GM18511 (cell line): Measurements from ENCODE around the gene RAB5B.

Source experiments
- ATAC-seq: cut with Tn5 transposase; IDR thresholded peaks from one replicate; pipeline ENCODE4 v1.9.1; 2021; ENCODE audit warnings: mild to moderate bottlenecking, moderate library complexity; ENCODE audit not compliant: unreplicated experiment

The RAB5B gene, protein sequence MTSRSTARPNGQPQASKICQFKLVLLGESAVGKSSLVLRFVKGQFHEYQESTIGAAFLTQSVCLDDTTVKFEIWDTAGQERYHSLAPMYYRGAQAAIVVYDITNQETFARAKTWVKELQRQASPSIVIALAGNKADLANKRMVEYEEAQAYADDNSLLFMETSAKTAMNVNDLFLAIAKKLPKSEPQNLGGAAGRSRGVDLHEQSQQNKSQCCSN

DNA sequence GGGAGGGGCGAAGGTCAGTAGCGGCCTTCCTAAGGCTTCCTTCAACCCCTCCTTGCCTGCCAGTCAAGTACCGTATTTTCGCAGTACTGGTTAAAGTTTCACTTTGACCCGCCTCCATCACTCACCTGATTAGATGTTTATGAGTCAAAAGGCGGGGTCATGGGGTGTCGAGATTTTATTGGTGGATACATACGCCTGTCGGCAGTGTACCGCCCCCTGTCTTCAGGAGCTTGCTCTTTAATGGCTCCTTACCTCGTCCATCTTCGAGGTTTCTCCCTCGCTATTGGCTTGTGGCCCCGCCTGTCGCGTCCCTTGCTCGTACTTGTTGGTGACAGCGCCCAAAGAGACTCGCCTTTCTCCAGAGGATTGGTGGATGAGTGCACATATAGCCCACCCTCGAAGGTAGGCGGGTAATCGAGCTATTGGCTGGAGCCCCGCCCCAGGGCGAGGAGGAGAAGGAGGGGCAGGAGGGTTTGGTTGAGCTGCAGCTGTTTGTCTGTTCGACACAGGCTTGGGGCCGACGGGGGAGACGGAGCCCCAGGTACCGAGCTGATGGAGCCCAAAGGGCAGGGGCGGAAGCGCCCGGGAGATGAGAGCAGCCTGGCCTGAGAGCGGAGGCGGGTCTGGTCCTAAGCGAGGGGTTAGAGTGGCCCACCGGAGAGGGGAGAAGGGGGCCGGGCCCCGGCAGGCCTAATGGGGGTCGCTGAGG lies at the start of gene RAB5B:
Gene RAB5B, plus strand, starts transcription at position 480 of the 709 bp plus-strand sequence. CDS start 12,883 bp downstream, outside the sequence.
- peak; percentile 94 for ATAC-seq

DNA sequence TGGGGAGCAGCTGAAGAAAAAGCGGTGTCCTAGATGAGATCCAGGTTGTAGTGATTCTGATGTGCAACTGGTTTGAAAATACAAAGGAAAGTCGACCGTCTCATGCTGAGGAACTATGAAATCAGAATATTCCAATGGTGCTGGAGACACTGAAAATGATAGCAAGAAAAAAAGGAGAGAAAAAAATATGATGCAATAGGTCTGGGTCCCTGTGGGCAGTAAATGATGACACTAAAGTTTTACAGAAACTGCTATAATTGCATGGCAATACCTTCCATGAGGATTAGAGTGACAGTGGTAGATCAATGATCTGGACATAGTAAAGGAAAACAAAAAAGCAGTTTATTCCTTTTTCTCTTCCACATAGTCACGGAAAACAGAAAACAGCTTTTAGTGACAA lies 48.5 kb upstream of the RAB5B start:
- no peak for ATAC-seq

DNA sequence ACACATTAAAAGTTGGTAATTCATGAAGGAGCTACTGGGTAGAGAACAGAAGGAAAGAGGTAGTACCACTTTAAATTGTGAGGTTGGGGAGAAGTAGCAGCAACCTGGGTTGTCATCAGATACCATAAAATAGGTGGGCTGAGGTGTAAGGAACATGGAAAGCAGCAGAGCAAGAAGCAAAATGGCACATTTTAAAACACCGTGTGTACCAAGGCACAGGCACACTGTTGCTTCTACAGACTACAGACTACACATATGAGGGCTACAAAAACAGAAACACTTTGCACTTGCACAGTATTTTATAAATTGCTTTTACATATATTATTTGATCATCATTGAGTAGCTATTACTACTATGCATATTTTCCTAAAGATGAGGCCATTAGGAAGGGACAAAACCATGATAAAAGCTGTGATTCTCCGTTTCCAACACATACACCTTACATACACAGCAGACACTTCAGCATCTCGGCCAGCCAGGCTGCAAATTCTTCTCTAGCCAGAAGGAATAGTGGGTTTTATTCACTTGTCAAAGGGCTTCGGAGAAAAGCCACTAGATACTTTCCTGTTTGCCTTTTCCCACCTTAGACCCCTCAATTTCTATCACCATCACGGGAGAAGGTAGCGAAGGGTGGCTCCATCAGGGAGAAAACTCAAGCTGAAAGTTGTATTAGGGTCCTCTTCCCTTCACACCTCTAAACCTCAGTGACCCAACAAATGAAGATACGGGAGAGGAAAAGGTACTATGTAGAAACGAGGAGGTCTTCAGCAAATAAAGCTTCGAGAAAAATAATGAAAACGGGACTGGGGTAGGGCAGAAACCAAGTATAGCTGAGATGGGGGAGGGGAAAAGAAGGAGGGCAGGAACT lies 47.8 kb upstream of the RAB5B start:
- ATAC-seq = peak; percentile 8

DNA sequence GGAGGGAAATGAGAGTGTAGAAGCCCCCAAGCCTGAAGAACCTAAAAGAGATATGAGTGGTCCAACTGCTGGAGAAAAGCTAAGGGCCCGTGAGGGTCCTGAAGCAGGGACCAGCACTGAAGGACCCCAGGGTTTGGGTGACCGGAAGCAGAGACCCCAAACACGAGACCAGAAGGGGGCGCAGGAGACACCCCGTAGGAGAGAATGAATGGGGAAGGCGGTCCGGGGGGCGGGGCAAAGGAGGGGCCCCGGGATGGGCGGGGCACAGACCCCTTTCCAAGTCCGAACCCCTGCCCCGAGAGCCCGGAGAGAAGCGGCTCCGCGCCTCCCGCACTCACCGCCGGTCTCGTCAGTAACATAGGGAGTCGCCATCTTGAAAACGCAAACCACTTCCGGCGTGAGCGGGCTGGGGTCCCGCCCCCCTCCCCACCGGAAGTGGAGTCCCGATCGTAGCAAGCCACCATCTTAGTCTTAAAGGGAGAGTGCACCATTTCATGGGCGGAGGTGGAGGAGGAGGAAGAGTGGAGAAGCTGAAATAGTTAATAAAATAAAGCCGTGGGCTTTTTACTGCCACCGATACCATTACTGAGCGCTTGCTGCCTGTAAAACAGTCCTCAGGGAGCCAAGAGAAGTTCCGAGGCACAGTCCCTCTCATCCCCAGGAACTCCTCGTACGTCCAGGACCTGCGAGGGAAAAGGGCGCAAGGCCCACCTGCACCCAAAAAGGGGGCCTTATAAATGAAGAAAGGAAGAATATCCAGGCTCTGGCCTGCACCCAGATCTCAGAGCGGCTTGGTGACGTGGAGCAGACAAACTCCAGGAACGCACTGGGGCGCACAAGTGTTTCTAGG lies 46.9 kb upstream of the RAB5B start:
- peak; percentile 50 for ATAC-seq

DNA sequence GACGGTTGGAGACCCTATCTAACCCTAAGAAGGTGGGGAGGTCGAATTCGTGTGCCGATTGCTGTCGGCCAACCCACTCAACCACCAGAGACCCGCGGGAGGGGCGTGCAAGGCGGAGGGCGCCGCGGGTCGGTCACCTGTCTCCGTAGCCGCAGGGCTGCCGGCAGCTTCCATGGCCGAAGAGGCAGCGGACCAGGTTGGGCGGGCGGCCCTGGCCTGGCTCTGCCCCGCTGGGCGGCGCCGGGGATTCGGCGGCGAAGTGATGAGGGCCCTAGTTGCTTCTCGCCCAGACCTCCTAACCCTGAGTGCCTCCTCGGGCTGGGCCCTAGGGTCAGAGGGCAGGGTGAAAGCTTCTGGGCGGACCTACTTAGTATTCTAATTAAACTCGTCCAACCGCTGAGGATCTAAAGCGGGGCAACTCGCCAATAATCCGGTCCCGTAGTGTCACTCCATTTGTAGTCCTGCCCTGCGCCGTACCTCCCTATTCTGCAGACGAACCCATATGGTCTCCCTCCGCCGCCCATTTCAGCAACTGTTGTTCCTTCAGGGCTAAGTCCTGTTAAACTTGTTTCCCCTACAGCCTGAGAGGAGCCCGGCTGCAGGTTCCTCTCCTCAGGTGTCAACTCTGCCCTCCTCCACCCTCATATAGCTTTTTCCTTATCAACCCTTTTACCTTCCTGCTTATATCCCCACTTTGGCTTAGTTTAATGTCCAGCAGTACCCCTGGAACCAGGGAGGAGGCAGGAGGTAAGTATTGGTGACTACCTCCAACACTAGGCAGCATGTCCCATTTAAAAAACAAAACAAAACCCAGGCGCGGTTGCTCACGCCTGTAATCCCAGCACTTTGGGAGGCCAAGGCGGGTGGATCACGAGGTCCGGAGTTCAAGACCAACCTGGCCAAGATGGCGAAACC lies 46.0 kb upstream of the RAB5B start, which contains the start of gene PYM1:
Gene PYM1, minus strand, starts transcription at position 307 of the 915 bp plus-strand sequence. Its CDS starts 133 bp downstream, at position 174.
- ATAC-seq = peak; percentile 42

DNA sequence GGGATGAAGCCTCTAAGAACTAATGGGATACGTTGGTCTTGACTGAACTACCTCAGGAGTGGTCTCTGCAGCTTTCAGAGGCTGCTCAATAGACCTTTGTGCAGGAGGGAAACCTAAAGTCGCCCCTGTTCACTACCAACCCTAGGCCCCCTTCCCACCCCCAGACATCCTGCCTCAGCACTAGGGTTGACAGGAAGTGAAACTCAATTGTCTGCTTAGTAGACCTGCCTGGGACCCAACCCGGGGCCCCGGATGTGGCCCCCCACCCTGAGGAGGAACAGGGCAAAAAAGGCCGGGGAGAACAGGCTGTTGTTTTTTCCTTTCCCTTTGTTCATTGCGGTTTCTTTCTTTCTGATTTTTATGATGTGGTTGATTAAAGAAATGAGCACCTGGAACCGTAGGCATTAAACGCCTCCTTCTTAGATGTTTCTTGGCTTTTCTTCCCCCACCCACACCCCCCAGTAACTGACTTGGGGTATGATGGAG lies 44.5 kb upstream of the RAB5B start:
- peak; percentile 37 for ATAC-seq

DNA sequence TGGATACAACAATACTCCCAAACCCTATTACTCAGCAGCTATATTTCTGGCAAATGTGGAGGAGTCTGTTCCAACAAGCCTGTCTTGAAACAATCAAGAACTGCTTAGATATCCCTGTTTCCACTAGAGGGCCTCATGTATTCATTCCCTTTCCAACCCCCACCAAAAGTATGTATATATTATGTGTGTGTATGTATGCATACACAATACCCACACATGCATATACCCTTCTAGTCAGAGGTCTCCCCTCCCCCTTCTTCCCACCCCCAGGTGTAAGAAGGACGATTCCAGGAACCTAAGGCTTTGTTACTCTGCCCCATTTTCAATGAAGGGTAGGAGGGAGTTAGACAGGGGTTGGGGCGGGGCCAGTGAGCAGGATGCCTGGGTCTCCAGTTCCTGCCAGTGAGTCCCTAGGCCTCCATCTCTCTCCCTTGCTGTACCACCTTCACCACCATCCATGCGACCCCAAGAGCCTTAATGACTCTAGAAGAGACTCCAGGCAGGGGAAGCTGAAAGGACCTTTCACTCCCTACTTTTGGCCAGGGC lies 43.0 kb upstream of the RAB5B start, which contains the start of gene DGKA:
Gene DGKA, plus strand, starts transcription at position 392 of the 546 bp plus-strand sequence. CDS start 5,342 bp downstream, outside the sequence.
- ATAC-seq = peak; percentile 14

DNA sequence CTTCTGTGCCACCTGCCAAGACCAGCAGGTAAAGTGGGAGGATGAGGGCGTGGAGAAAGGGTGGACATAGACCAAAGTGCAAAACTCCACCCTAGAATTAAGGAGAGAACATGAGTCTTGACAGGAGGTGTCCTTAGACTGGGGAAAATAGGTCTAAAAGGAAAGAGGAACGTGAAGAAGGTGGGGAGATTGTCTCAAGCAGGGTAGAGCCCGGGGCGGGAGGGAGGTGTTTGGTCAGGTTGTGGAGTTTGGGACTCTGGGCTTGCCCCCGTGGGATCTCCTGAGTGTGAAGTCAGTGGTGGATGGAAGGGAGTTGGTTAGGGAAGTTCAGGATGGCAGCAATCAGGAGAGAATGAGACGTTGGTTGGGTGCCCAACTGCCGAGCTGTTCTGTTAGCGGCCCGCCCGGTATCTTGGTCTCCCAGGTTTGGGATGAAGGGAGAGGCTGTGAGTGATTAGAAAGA lies 42.5 kb upstream of the RAB5B start:
- no peak for ATAC-seq

DNA sequence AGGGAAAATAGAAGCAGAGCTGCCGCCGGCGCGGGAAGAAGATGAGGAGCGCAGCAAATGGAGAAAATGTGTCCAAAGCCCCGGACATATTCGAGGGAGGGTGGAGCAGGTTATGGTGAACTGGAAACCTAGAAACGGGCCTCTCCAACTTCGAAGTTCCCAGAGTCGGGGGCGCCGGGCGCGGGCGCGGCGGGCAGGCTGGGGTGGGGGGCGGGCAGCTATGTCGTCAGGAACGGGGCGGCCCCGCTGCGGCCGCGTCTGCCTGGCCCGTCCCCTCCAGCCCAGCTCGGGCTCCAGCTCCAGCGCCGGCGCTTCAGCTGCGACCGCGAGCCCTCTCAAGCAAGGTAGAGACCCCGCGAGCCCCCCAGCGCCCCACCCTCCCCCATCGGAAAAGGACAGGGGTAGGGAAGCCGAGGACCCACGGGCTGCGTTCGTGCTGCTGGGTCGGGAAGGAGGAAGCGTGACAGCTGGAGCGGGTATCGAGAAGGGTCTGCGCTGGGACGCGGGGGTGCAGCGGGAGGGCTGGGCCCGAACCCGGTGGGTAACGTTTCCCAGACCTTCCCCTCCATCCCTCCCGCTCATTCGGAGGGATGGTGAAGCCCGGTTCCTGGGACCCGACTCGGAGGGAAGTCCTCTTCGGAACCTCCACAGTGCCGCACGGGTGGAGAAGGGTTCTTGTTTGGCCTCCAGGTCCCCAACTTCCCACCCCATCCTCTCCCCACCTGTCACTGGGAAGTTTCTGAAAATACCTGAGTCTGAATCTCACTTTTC lies 41.9 kb upstream of the RAB5B start:
- ATAC-seq = no peak

DNA sequence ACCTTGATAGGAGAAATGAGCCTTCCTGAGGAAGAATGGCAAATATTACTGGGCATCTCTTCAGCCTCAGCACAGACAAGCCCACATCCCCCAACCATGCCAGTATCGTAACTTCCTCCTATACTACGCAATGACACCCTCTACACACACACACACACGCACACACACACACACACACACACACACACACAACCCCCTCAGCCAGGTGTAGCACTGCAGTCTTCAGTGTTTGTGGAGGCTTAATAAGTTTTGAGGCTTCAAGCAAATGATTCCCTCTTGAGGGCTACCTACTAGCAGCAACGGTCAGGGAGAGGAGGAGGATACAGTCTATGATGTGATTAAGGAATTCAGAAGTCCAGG lies 41.3 kb upstream of the RAB5B start:
- no peak for ATAC-seq

DNA sequence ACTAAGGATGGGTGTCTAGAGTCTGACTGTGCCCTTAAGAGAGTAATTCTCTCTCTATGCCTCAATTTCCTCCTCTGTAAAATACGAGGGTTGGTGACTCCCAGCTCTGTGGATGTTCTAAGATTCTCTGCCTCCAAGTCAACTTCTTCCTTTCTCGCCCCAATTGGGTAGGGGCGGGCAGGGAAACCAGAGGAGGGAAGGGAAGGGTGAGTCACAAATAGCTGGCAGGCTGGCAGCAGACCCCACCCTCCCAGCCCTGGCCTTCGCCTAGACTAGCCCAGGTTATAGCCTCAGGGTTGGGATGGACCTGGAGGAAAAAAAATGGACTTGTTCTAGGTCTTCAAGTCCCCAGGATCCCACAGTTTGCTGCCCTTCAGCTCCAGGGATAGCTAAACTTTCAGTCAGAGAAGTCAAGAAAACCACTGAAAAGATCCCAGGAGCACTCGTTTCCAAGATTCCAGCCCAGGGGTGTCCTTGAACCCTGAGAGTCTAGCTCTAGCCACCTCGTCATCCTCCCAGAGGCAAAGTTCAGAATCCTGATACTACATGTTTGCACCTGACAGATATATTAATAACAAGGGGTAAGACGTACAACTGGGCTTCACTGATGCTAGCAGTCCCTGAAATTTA lies 40.6 kb upstream of the RAB5B start:
- ATAC-seq = no peak

DNA sequence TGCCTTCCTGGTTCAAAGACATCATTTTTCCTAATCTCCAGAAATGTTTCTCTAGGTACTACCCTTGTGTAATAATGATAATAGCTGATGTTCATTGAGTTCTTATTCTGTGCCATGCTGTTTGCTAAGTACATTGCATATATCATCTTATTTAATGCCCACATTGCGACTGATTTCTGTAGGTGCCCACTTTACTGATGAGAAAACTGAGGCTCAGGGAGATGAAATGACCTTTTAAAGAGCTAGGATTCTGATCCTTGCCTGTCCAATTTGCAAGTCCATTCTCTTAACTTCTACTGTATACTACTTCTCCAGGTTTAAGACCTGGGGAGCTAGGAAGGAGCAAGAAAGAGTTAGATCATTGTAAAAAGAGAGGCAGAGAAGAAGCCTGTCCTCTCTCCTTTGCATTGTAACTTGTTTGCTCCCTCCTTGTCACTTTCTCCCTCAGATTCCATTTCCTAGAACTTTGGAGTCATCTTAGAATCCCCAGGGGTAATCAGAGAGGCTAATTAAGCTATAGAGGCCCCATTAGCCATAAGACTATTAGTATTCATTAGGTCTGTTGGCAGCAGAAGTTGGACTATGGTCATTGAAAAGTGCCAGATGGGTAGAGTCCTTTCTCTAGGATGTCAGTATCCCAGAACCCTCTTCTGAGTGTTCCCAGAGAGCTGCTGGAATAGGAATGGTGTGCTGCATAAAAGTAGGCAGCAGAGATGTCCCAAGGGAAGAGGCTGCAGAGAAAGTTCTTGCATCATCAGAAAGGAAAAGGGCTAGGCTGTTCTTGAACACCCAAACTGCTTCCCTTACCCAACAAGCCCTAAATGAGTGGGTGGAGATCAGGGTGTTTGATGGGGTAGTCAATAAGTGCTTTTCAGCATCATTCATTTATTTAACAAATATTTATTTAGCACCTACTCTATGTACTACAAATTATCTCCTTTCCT lies 39.8 kb upstream of the RAB5B start:
- ATAC-seq = no peak

DNA sequence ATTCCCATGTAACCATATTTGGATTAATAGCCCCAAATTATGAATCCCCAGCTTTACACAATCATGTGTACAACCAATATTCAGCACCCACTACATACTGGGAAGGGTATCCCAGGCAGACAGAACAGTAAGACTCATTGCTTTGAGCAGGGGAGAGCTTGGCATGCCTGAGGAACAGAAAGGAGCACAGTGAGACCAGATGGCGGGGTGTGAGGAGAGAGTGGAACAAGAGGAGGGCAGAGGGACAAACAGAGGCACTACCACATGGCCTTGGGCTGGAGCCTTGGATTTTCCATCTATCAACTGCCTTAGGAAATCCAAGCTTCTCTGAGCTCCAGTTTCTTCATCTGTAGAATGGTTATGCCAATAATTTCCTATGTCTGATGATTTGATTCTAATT lies 39.1 kb upstream of the RAB5B start:
- no peak for ATAC-seq

DNA sequence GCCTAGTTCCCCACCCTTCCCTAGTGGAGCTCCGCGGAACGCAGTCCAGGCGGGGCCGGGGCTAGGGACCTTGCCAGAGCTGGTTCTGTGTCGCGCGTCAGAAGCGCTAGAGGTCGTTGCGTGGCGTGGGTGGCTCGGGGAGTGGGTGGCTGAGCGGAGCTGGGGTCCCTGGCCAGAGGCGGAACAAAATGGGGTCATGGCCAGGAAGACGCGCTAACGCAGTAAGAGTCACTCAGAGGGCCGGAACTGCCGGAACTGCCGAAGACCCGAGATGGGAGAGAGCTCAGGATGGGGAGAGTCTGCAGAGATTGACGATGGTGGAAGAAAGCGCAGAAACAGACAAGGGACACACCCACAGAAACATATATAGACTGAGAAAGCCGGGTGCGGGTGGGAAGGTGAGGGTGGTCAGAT lies 38.1 kb upstream of the RAB5B start:
- no peak for ATAC-seq

DNA sequence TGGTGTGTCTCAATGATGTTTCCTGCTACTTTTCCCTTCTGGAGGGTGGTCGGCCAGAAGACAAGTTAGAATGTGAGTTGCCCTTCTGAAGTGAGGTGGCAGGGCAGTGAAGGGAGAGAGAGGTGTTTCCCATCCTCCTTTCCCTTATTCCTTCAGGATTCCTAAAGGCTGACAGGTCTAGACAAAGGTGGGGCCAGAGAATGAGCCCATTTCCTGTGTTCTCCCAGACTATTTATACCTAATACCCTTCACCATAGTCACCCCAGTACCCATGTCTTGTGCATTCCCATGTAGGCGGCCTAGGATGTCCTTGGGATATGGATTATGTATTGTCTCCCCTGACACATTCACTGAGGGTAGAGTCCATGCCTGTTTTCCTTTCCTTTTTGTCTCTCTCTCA lies 35.9 kb upstream of the RAB5B start:
- no peak for ATAC-seq

DNA sequence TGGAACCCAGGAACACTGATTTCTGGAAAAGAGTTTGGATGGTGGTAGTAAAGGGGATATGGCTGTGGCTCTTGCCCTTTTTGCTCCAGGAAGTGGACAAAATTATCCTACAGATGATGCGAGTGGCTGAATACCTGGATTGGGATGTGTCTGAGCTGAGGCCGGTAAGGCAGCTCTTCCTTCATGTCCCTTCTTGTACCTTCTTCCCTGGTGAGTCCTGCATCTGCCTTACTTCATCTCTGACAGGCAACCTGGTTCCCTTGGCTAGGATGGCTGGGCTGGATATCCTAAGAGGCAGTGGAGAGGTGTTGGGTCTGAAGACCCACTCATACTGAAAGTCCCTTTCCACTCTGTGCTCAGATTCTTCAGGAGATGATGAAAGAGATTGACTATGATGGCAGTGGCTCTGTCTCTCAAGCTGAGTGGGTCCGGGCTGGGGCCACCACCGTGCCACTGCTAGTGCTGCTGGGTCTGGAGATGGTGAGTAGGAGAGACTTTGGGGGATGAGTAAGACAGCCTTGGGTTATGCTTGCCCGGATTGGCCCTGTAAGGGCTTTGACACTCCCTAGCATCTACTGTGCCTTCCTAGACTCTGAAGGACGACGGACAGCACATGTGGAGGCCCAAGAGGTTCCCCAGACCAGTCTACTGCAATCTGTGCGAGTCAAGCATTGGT lies 34.9 kb upstream of the RAB5B start:
- ATAC-seq = no peak
